HG03135 (cell line): ENCODE data around the gene WDR70.
"Not testable (repeated sequence)": the region's sequence is repeated elsewhere in the genome, so short reads cannot be mapped to it uniquely, and the experiment has no call there.

ENCODE experiments used
- ATAC-seq: cut with Tn5 transposase; IDR thresholded peaks from one replicate; pipeline ENCODE4 v1.9.1; 2021; ENCODE audit warnings: mild to moderate bottlenecking, moderate library complexity; ENCODE audit not compliant: unreplicated experiment

WDR70 gene

GRCh38 chr5:37628876-37629275 is 249.8 kb downstream of the WDR70 start:
- ATAC-seq: no peak

DNA sequence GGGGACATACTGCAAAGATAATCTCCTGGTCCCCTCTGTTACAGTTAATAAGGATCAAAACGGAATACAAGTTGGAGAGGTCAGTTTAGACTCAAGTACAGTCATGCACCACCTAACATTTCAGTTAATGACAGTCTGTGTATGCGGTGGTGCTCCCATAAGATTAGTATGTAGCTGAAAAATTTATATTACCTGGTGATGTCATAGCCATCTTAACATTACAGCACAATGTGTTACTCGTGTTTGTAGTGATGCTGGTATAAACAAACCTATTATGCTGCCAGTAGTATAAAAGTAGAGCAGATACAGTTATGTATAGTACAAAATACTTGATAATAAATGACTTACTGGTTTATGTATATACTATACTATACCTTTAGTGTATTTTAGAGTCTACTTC is 252.8 kb downstream of the WDR70 start:
- no peak for ATAC-seq

GRCh38 chr5:37637165-37637845 is 258.2 kb downstream of the WDR70 start:
- no peak for ATAC-seq

DNA sequence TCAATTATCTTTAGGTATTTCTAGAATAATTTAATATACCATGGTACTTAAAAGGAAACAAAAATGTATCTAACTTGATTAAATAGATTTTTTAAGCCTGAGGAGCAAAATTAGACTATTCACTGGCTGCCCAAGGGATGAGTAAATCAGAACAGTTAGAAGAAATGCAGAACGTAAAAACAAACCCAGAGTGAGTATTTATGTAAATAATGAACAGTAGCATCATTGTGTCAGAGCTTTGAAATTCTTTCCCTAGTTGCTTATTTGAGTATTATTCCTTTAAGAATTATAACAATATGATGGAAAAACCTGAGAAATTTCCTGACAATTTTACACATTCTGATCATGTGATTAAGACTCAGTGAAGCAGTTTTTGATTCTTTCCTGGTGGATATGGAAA is 259.8 kb downstream of the WDR70 start:
- no peak for ATAC-seq

DNA sequence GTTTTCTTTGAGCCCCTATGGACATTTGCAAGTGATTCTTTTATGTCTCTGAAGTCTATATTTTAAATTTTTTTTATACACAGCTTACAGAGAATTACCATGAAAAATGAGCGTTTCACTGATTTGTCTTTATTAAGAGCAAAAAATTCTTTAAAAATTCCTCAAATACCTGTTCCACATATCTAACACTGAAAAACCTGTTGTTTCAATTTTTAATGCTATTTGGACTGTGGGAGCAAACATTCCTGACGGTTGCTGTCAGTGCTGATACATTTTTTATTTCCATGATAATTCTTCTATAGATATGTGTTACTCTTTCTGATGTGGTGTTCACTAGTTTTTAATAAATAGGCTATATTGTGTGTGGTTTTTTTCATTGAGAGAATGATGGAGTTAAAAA is 261.0 kb downstream of the WDR70 start:
- ATAC-seq: no peak

GRCh38 chr5:37641933-37642332 is 262.8 kb downstream of the WDR70 start:
- no peak for ATAC-seq

DNA sequence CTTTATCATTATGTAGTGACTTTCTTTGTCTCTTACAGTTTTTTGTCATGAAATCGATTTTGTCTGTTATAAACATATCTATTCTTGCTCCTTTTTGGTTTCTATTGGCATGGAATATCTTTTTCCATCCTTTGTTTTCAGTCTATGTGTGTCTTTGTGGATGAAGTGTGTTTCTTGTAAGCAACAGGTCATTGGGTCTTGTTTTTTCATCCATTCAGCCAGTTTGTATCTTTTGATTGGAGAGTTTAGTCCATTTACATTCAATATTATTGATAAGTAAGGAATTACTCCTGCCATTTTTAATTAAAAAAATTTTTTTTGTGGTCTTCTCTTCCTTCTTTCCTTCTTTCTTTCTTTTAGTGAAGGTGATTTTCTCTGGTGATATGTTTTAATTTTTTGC is 266.6 kb downstream of the WDR70 start:
- ATAC-seq: no peak

DNA sequence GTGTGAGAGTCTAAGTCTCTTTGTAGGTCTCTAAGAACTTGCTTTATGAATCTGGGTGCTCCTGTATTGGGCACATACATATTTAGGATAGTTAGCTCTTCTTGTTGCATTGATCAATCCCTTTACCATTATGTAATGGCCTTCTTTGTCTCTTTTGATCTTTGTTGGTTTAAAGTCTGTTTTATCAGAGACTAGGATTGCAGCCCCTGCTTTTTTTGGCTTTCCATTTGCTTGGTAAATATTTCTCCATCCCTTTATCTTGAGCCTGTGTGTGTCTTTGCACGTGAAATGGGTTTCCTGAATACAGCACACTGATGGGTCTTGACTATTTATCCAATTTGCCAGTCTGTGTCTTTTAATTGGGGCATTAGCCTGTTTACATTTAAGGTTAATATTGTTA is 275.4 kb downstream of the WDR70 start:
- not testable (repeated sequence) for ATAC-seq

- no peak for ATAC-seq
These were observed 277.9 kb downstream of the WDR70 start for GRCh38 chr5:37657046-37657445.

DNA sequence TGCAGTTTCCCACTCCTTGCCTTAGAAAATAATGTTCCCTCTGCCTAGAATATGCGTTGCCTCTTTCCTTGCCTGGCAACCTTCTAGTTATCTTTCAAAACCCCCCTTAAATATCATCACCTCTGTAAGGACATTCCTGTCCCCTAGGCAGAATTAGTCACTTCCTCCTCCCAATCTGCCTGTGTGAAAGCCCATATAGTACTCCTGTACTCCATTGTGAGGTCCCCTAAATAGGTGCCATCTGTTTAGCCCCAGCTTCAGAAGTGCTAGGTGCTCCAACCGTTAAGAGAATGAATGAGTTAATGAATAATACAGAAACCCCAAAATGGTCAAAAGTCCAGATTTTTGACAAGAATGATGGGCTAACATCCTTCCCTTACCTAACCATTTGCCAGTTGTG is 279.3 kb downstream of the WDR70 start:
- no peak for ATAC-seq

DNA sequence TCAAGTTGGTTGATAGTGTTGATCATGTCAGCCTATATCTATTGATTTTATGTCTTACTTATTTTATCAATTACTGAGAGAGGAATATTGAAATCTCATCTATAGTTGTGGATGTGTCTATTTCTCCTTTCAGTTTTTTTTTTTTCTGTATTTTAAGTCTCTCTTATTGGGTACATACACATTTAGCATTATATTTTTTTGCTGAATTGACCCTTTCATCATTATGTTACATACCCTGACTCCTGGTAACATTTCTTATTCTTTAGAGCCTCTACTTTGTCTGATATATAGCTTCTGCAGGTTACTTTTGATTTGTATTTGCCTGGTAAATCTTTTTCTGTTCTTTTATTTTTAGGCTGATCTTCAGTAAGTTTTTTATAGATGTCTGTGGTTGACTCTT is 281.2 kb downstream of the WDR70 start:
- no peak for ATAC-seq

DNA sequence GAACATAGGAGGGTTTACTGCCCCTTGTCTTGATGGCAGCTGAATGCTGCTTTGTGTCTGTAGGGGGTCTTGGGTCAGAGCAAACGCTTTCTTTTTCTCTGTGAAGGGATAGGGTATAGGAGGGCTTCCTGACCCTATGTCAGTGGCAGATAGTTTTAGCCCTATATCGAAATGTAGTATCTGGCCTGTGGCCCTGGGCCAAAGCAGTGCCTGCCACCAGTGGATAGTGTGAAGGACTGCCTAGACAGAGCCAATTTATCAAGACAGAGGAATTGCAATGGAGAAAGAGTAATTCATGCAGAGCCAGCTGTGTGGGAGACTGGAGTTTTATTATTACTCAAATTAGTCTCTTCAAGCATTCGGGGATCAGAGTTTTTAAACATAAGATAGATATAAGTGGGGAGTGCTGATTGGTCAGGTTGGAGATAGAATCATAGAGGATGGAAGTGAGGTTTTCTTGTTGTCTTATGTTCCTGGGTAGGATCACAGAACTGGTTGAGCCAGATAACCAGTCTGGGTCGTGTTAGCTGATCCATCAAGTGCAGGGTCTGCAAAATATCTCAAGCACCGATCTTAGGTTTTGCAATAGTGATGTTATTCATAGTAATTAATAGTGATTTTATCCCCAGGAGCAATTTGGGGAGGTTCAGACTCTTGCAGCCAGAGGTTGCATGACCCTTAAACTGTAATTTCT is 282.3 kb downstream of the WDR70 start:
- no peak for ATAC-seq

GRCh38 chr5:37661951-37662350 is 282.8 kb downstream of the WDR70 start:
- ATAC-seq: no peak

DNA sequence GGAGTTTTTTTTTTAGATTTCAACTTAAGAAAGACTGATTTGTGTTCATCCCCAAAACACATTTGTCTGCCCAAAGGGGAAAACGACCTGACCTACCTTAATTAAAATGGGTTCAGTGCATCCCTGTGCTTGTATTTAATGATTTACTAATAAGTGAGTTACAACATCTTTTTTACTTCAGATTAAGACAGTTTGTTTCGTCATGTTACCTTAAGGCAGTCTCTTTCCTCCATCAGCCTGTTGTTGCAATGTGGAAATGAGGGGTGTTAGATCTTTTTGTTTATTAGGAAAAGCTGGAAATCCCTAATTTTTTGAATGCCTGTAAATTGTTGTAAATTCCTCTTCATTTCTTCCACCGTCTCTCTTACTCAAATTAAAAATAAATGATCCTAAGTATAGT is 283.2 kb downstream of the WDR70 start:
- no peak for ATAC-seq

GRCh38 chr5:37662789-37663485 is 283.8 kb downstream of the WDR70 start:
- no peak for ATAC-seq

DNA sequence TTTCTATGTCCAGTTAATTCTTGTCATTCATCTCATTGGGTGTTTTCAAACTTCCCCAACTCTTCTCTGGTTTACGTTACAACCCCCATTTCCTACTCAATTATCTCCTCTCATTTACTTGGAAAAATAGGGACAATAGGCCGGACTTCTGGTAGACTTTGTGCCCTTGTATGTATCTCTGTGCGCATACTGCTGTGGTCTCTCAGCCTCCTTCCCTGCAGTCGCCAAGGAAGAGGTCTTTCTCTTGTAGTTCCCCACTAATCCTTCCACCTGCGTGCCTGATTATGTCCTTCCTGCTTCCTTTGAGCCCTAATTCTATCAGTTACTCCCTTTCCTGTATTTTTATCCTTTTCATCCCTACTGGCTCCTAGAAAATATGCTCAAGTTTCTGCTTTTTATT is 284.4 kb downstream of the WDR70 start:
- no peak for ATAC-seq

DNA sequence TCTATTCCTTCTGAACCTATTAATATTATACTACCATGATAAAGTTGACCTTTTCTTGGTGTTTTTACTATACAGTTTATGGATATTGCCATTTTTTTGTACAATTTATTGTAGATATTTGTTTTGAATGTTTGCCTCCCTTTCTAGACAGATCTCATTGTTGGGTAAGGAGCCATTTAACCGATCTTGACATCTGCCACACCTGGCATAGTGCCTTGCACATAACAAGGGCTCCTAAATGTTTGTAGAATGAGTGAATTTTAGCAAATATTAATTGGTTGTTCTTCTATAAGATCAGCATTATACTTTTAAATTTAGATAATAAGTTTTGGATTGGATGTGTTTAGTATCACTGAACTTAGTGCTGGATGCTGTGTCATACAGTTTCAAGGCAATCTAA is 285.4 kb downstream of the WDR70 start:
- no peak for ATAC-seq

DNA sequence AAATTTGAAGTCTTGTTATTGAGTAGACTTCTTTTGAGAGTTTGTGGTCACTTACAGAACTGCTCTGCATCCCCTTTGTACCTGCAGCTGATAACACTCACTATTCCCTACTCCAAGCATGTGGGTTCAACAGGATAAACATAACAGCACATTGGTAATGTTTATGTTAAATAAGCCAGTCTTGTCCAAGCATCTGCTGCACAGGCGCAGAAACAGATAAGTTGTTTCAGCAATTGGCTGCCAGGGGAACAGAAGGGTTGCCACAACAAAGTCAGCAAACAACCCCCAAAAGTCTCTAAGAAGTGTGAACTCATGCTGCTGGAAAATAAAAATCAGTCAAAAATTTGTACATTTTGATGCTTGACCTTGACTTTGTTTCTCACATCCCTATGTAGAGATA is 286.2 kb downstream of the WDR70 start:
- no peak for ATAC-seq

DNA sequence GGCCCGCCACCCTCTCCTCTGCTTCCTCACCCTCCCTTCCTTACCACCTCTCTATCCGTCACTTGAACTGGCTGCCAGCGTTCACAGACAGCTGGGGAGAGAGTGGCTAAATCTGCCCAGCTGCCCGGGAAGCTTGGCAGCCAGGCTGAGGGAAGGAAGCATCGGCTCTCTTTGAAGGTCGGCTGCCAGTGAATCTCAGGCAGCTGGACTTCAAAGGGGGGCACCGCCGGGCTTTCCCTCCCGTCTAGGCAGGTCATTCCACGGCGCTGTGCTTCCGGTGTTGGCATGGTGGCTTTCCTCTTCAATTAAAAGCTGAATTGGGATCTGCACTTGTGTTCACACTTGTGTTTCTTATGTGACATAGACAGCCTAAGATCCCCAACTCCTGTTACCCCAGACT is 286.8 kb downstream of the WDR70 start:
- no peak for ATAC-seq

- ATAC-seq: no peak
These were observed 288.3 kb downstream of the WDR70 start for GRCh38 chr5:37667430-37667829.

- ATAC-seq: no peak
These were observed 288.7 kb downstream of the WDR70 start for GRCh38 chr5:37667846-37668245.

DNA sequence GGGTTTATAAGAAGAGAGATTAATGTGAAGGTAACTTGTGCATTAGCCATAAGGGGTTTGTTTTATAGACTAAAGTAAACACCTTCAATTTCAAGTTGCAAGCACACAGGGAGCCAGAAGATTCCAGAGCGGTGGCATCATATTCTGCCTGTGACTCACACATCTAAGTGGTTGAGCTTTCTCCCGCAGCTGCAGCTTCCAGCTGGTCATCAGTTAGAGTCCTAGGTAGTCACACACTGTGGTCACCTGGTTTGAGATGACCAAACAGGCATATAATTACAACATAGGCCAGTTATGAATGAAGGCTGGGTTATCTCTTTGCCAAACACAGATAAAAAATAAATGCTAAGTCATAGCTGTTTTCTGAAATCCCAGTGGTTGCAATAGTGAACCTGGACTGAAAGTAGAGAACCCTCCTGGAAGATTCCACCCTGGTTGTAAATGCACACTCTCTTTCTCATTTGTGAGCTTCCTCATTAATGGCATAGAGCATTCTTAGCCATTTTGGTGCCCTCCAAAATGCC is 289.5 kb downstream of the WDR70 start:
- no peak for ATAC-seq
